ENCODE data around the gene TRAPPC1.

GRCh38 chr17:7977805-7978204, 46.1 kb upstream of the TRAPPC1 start:
- TF ChIP-seq CTCF (IDR thresholded peaks at IDR 0.05) (no peak), ZNF416 (CRISPR knock-in tag; IDR thresholded peaks at IDR 0.05) (no peak), TEAD4 (CRISPR knock-in tag; IDR thresholded peaks at IDR 0.05) (no peak), TCF7 (CRISPR knock-in tag; IDR thresholded peaks at IDR 0.05; ENCODE audit: low read depth) (no peak), JUN (CRISPR knock-in tag; IDR thresholded peaks at IDR 0.05) (no peak), ZNF232 (CRISPR knock-in tag; IDR thresholded peaks at IDR 0.05) (no peak), USF1 (CRISPR knock-in tag; IDR thresholded peaks at IDR 0.05) (no peak)
